Transverse colon (tissue), 4 donors: ENCODE measurements around the gene RHCG. TPM values are rescaled to one million over a fixed set of nuclear protein-coding genes. Genes with fewer than 3 reads are reported as not detected.

Experiments
- DNase-seq: peaks from one replicate; pipeline ENCODE4 v3.0.0-alpha.2; 2019
- H3K27ac ChIP-seq, 4 donors: fragments of 200-600 bp; sonication (generic); 2 replicates each; pipeline ENCODE4 v1.5.1; 2016 to 2018; ENCODE audit warnings: inconsistent platforms in 4 of 4
- H3K27me3 ChIP-seq: fragments of 200-600 bp; sonication (generic); 2 replicates; pipeline ENCODE4 v1.5.1; 2017; ENCODE audit warnings: inconsistent platforms
- H3K36me3 ChIP-seq, 4 donors: fragments of 200-600 bp; sonication (generic); 2 replicates each; pipeline ENCODE4 v1.5.1; 2017 to 2019; ENCODE audit warnings: inconsistent platforms in 4 of 4
- H3K4me1 ChIP-seq, 4 donors: fragments of 200-600 bp; sonication (generic); 2 replicates each; pipeline ENCODE4 v1.5.1; 2017 to 2020; ENCODE audit warnings: inconsistent platforms in 4 of 4
- H3K4me3 ChIP-seq, 4 donors: fragments of 200-600 bp; sonication (generic); 1 replicate in 1 of 4; 2 replicates in 3 of 4; pipeline versions ENCODE4 v1.5.1 to v1.6.1; 2017 to 2019; ENCODE audit warnings: inconsistent platforms in 4 of 4
- H3K9me3 ChIP-seq, 2 donors: fragments of 200-600 bp; sonication (generic); 2 replicates each; pipeline ENCODE4 v1.5.1; 2017 to 2019; ENCODE audit warnings: inconsistent platforms in 2 of 2
- EP300 ChIP-seq: sonication (generic); formaldehyde crosslinking; IDR thresholded peaks from one replicate; pipeline ENCODE4 v1.6.1; 2017; ENCODE audit warnings: antibody characterized with exemption, low read depth
- POLR2A ChIP-seq: fragments of 450-650 bp; IDR thresholded peaks from one replicate; pipeline ENCODE4 v1.6.1; 2016; ENCODE audit warnings: antibody characterized with exemption, mild to moderate bottlenecking, moderate library complexity
- POLR2AphosphoS5 ChIP-seq, 3 donors: sonication (generic); formaldehyde crosslinking; IDR thresholded peaks; one replicate each; pipeline ENCODE4 v1.6.1; 2016; ENCODE audit warnings: antibody characterized with exemption in 3 of 3
- WGBS, 2 donors: methylation state at CpG; one replicate each; pipeline ENCODE4 v1.1.5; 2018; ENCODE audit warnings: low coverage in 1 of 2; 5-methylcytosine and 5-hydroxymethylcytosine counted together
- in situ Hi-C, 4 donors: fragments of 200-750 bp; cut with MboI; loops; one replicate each; pipeline versions ENCODE4 v1.15.0 to v1.15.1; 2017; ENCODE audit warnings: low sequenced_read_pairs in 3 of 4, low pct_ligation_motif_present in 1 of 4, low pct_unique_long_range_greater_than_20kb in 1 of 4
- intact Hi-C: fragments of 100-400 bp; cut with DNase I; formaldehyde crosslinking; loops from one replicate; pipeline ENCODE4 v1.15.1; 2023; ENCODE audit warnings: low total_unique reads
- total RNA-seq, 4 donors: library from RNA; depleted of rRNA; stranded (reverse); fragments of >200 nt; gene quantifications; one replicate each; pipeline ENCODE4 v1.1.0, GENCODE V29; 2016
- TF ChIP-seq, protein P1 (sequence below), 5 experiments: fragments of 200-600 bp in 3 of 5; fragments of 450-650 bp in 2 of 5; sonication (generic) in 3 of 5; IDR thresholded peaks; 1 replicate in 2 of 5; 2 replicates in 3 of 5; pipeline ENCODE4 v1.5.1; 2016 to 2017; ENCODE audit warnings: antibody characterized with exemption in 5 of 5, inconsistent platforms in 3 of 5, mild to moderate bottlenecking in 2 of 5, moderate library complexity in 1 of 5

Gene RHCG
- total RNA-seq, 4 donors from 2014 or later, result 0.41 TPM; not detected in 3

GRCh38 chr15:89521605-89522004 lies 25.2 kb upstream of the RHCG start:
- Histone ChIP-seq H3K36me3 (no peaks in the 10 kb centered on the region), H3K27ac (no peak overlapping the region), H3K4me3 (no peak overlapping the region), H3K27me3 (peaks cover 6% of the 10 kb centered on the region), H3K9me3 (no peaks in the 10 kb centered on the region), H3K4me1 (no peaks in the 10 kb centered on the region)
- in situ Hi-C loops, result no loop called here
- no peak for DNase-seq
- intact Hi-C loops, result no loop called here
- 100% methylated on average over 1 of the region's 1 CpG for WGBS, 2 donors
- TF ChIP-seq POLR2AphosphoS5 (IDR thresholded peaks at IDR 0.05) (no peak), EP300 (no peak), POLR2A (no peak)
- TF ChIP-seq, protein P1, sequence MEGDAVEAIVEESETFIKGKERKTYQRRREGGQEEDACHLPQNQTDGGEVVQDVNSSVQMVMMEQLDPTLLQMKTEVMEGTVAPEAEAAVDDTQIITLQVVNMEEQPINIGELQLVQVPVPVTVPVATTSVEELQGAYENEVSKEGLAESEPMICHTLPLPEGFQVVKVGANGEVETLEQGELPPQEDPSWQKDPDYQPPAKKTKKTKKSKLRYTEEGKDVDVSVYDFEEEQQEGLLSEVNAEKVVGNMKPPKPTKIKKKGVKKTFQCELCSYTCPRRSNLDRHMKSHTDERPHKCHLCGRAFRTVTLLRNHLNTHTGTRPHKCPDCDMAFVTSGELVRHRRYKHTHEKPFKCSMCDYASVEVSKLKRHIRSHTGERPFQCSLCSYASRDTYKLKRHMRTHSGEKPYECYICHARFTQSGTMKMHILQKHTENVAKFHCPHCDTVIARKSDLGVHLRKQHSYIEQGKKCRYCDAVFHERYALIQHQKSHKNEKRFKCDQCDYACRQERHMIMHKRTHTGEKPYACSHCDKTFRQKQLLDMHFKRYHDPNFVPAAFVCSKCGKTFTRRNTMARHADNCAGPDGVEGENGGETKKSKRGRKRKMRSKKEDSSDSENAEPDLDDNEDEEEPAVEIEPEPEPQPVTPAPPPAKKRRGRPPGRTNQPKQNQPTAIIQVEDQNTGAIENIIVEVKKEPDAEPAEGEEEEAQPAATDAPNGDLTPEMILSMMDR (IDR thresholded peaks at IDR 0.05), result no peak

DNA sequence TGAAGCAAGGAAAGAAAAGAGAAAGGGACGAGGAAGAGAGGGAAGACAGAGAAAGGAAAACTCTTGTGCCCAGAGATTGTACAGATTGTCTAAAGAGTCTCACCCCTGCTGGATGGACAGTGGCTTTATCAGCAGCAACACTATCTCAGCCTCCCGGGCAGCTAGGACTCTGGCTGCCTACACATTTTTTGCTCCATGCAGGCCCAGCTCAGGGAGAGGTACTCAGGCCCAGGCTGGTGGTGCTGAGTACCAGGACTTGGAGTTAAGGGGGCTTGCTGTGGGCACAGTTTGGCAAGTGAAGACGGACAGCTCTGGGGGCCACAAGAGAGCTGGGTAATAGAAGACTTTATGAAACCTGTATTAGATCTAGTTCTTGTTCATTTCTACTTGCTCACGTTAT lies 19.1 kb upstream of the RHCG start:
- Histone ChIP-seq H3K4me3 (no peak overlapping the region), H3K27me3 (peaks cover 12% of the 10 kb centered on the region), H3K27ac (no peak overlapping the region), H3K36me3 (no peaks in the 10 kb centered on the region), H3K9me3 (no peaks in the 10 kb centered on the region), H3K4me1 (no peaks in the 10 kb centered on the region)
- intact Hi-C loops (no loop called here), in situ Hi-C loops (no loop called here)
- 71 to 93% methylated on average over 2 to 4 of the region's 4 CpGs for WGBS, 2 donors
- DNase-seq, result no peak
- TF ChIP-seq EP300 (no peak), POLR2AphosphoS5 (IDR thresholded peaks at IDR 0.05) (no peak), POLR2A (no peak)
- TF ChIP-seq, protein P1 (IDR thresholded peaks at IDR 0.05), result no peak

DNA sequence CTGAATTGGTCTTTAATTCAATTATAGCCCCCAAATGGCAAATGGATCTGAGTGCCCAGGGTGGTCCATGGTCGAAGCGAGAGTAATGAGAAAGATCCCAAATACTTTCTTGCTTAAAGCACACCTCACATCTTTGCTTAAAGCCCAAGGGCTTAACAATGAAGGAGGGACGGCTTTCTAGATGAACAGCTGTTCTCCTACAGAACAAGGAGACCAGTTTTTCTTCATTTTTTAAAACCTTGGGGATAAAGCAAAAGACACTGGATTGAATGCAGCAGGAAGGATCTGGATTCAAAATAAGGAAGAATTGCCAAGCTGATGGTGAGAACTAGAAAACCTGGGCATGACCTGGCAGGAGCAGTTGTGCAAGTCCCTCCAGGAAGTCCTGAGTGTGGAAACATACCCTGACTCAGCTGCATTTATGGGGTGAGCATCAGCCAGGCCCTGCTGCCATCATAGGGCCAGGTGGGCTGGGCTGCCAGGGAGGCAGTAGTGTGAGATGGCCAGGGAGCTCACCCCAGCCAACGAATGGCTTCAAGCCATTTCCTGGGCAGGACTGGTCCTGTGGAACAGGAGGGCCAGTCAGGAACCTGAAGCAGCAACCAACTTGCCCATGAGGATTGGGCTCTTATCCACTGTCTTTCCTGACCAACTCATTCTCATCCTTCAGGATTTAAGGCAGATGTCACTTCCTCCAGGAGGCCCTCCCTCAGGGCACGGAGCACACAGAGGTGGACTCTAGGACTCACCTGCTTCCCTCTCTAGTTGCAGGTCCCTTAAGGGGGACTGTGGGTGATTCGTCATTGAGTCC lies 18.4 kb upstream of the RHCG start:
- Histone ChIP-seq H3K36me3 (no peaks in the 10 kb centered on the region), H3K9me3 (no peaks in the 10 kb centered on the region), H3K27ac (no peak overlapping the region), H3K4me3 (no peak overlapping the region), H3K27me3 (peaks cover 11% of the 10 kb centered on the region), H3K4me1 (no peaks in the 10 kb centered on the region)
- 68 to 80% methylated on average over 3 to 6 of the region's 6 CpGs for WGBS, 2 donors
- in situ Hi-C loops, result no loop called here
- no peak for TF ChIP-seq POLR2AphosphoS5 (IDR thresholded peaks at IDR 0.05)
- TF ChIP-seq EP300, result no peak
- TF ChIP-seq, protein P1 (IDR thresholded peaks at IDR 0.05), result no peak
- TF ChIP-seq POLR2A, result no peak
- intact Hi-C loops, result no loop called here
- DNase-seq, result no peak

GRCh38 chr15:89514186-89514585 lies 17.8 kb upstream of the RHCG start:
- Histone ChIP-seq H3K36me3 (no peaks in the 10 kb centered on the region), H3K4me1 (no peaks in the 10 kb centered on the region), H3K9me3 (no peaks in the 10 kb centered on the region), H3K27me3 (peaks cover 9% of the 10 kb centered on the region), H3K27ac (no peak overlapping the region), H3K4me3 (no peak overlapping the region)
- TF ChIP-seq, protein P1 (IDR thresholded peaks at IDR 0.05), result no peak
- TF ChIP-seq POLR2A (no peak), POLR2AphosphoS5 (IDR thresholded peaks at IDR 0.05) (no peak), EP300 (no peak)
- DNase-seq, result no peak
- intact Hi-C loops (no loop called here), in situ Hi-C loops (no loop called here)
- 20 to 79% methylated on average over 1 to 7 of the region's 7 CpGs for whole genome bisulfite sequencing, 2 donors
